Measurements from ENCODE around the gene HNRNPF. TPM values are rescaled to one million over a fixed set of nuclear protein-coding genes. Genes with fewer than 3 reads are reported as not detected.
A peak's percentile ranks its signal among the peaks of the same experiment; 100 is the strongest.

Gene HNRNPF
- polyA plus RNA-seq, 2 of the 4 experiments (the other 2 are of a cell fraction), result 228 to 271 TPM

DNA sequence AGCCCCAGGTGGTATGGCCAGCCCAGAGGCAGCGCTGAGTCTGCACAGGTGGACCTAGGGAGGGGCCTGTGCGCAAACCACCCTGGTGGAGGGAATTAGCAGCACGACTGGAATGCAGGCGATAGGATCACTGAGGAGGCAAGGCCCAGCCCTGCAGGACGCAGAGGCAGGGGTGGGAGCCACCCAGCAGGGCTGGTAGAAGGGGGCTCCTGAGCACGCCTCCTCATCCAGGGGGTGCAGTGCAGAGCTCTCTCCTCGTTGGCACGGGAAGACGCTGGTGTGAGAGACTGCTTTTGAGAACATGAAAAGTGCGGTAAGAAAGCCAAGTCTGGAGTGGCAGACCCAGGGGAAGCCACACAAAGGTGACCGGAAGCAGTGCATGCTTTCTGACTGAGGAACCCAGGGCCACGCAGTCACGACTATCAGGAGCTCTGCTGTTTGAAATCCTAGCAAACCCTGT is 31.5 kb downstream of the HNRNPF start:
- no peak for FAIRE-seq
- ChIA-PET POLR2A (no interaction called here), CTCF (interaction anchor here (1.1 to 1.5 kb wide), 3 partner anchors 14 to 19 kb away, joined by 3 to 4 read pairs (median 3); no protein-coding TSS in a partner anchor)
- no peak for TF ChIP-seq EP300 (IDR thresholded peaks at IDR 0.05)
- TF ChIP-seq MAFK (IDR thresholded peaks at IDR 0.05; ENCODE audit: partially characterized antibody), result no peak
- no peak for TF ChIP-seq CHD2 (IDR thresholded peaks at IDR 0.05; ENCODE audit: low read length, partially characterized antibody)
- TF ChIP-seq RCOR1 (IDR thresholded peaks at IDR 0.05; ENCODE audit: low read depth, low read length), result no peak
- no peak for TF ChIP-seq CHD4 (IDR thresholded peaks at IDR 0.05; ENCODE audit: borderline replicate concordance)
- TF ChIP-seq POLR2A (IDR thresholded peaks at IDR 0.05; ENCODE audit: low read length), result no peak
- TF ChIP-seq, protein P1, sequence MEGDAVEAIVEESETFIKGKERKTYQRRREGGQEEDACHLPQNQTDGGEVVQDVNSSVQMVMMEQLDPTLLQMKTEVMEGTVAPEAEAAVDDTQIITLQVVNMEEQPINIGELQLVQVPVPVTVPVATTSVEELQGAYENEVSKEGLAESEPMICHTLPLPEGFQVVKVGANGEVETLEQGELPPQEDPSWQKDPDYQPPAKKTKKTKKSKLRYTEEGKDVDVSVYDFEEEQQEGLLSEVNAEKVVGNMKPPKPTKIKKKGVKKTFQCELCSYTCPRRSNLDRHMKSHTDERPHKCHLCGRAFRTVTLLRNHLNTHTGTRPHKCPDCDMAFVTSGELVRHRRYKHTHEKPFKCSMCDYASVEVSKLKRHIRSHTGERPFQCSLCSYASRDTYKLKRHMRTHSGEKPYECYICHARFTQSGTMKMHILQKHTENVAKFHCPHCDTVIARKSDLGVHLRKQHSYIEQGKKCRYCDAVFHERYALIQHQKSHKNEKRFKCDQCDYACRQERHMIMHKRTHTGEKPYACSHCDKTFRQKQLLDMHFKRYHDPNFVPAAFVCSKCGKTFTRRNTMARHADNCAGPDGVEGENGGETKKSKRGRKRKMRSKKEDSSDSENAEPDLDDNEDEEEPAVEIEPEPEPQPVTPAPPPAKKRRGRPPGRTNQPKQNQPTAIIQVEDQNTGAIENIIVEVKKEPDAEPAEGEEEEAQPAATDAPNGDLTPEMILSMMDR (IDR thresholded peaks at IDR 0.05), result no peak
- TF ChIP-seq CBX2 (IDR thresholded peaks at IDR 0.05; ENCODE audit: borderline replicate concordance, low read depth), result no peak
- TF ChIP-seq ZFP36 (IDR thresholded peaks at IDR 0.05; ENCODE audit: borderline replicate concordance, partially characterized antibody), result no peak
- DNase-seq (ENCODE audit: low read depth in 1 of 2, low spot score in 1 of 2), result no peak
- ATAC-seq, result peak; percentile 65 to 77
- no peak overlapping the region for H3K4me2 ChIP-seq
- no peaks in the 10 kb centered on the region for H3K9me3 ChIP-seq
- peaks cover 12% of the 10 kb centered on the region for H3K4me1 ChIP-seq
- 78% methylated on average over 13 of the region's 13 CpGs for WGBS (ENCODE audit: missing lambda C conversion rate)
- H3K4me3 ChIP-seq, result no peak overlapping the region
- H3K27ac ChIP-seq, result no peak overlapping the region

DNA sequence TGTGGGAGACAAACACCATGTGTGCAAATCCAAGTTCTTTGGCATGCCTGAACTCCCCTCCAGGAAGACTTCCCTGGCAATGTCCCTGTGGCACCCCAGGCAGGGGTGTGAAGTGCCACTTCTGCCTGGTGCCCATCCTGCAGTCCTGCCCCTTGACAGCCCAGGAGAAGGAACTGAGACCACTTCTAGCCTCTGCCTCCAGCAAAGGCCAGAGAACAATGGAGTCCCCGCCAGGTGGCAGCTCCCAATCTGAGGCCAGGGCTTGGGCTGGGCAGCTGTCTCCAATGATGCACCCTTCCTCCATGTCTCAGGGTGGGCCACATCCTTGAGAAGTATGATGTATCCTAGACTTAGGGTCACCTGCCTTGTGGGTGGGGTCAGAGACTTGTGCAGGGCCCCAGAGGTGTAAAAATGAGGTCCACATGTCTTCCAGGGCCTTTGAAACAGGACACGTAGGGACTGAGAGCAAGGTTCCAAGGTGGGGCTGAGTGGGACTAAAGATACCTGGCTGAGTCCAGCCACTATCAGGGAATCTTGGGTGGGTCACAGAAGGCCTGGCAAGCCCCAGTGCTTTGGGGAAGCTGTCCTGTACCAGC is 32.1 kb downstream of the HNRNPF start:
- POLR2A ChIA-PET, result no interaction called here
- Histone ChIP-seq H3K9me3 (no peaks in the 10 kb centered on the region), H3K4me3 (no peak overlapping the region), H3K4me2 (no peak overlapping the region), H3K4me1 (peaks cover 12% of the 10 kb centered on the region), H3K27ac (no peak overlapping the region)
- TF ChIP-seq, protein P2, sequence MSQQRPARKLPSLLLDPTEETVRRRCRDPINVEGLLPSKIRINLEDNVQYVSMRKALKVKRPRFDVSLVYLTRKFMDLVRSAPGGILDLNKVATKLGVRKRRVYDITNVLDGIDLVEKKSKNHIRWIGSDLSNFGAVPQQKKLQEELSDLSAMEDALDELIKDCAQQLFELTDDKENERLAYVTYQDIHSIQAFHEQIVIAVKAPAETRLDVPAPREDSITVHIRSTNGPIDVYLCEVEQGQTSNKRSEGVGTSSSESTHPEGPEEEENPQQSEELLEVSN (IDR thresholded peaks at IDR 0.05; ENCODE audit: borderline replicate concordance, low read depth), result no peak
- no peak for TF ChIP-seq TFCP2L1 (CRISPR knock-in tag; IDR thresholded peaks at IDR 0.05)
- TF ChIP-seq, protein P3, sequence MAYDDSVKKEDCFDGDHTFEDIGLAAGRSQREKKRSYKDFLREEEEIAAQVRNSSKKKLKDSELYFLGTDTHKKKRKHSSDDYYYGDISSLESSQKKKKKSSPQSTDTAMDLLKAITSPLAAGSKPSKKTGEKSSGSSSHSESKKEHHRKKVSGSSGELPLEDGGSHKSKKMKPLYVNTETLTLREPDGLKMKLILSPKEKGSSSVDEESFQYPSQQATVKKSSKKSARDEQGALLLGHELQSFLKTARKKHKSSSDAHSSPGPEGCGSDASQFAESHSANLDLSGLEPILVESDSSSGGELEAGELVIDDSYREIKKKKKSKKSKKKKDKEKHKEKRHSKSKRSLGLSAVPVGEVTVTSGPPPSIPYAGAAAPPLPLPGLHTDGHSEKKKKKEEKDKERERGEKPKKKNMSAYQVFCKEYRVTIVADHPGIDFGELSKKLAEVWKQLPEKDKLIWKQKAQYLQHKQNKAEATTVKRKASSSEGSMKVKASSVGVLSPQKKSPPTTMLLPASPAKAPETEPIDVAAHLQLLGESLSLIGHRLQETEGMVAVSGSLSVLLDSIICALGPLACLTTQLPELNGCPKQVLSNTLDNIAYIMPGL (CRISPR knock-in tag; IDR thresholded peaks at IDR 0.05; ENCODE audit: borderline replicate concordance), result no peak
- no peak for TF ChIP-seq NFE2L2 (conservative IDR thresholded peaks at IDR 0.05; ENCODE audit: low read length)
- TF ChIP-seq ZNF302 (CRISPR knock-in tag; IDR thresholded peaks at IDR 0.05), result no peak
- TF ChIP-seq NR3C1 (IDR thresholded peaks at IDR 0.05), result no peak
- TF ChIP-seq HOXA7 (CRISPR knock-in tag; IDR thresholded peaks at IDR 0.05), result no peak
- TF ChIP-seq ZSCAN20 (CRISPR knock-in tag; IDR thresholded peaks at IDR 0.05), result no peak
- no peak for TF ChIP-seq FOXS1 (CRISPR knock-in tag; IDR thresholded peaks at IDR 0.05)
- no peak for TF ChIP-seq EHMT2 (IDR thresholded peaks at IDR 0.05; ENCODE audit: low read depth)
- no peak for TF ChIP-seq GATA3 (IDR thresholded peaks at IDR 0.05; ENCODE audit: borderline replicate concordance)
- WGBS (ENCODE audit: missing lambda C conversion rate), result 57% methylated on average over 2 of the region's 2 CpGs
- ATAC-seq, result peak in 1 of 2 experiments; percentile 18; a peak in 3 of 6 replicates
- CTCF ChIA-PET, result interaction anchor here (1.1 kb wide), 1 partner anchor 20 kb away, joined by 3 read pairs; no protein-coding TSS in a partner anchor
- FAIRE-seq, result no peak
- no peak for DNase-seq (ENCODE audit: low read depth in 1 of 2, low spot score in 1 of 2)

All from A549 (cell line).